Measurements from ENCODE around the gene CTH.

DNA sequence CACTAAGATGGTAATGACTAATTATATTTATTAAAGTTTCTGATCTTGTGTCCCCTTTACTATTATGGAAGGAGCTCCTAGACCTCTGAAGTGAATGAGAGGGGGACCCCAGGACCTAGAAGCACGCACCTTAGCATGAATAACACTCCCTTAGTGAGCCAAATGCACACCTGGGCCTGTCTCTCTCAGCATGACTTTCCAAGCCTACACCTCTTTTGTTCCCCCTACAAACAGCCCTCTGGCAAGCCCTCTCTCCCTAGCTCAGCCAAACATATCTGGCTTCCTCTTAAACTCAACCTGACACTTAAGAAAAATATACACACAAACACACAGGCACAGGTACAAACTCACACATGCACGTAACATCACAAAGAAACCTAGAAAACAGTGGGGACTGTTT is 7.3 kb upstream of the CTH start:
- TF ChIP-seq, protein P1, sequence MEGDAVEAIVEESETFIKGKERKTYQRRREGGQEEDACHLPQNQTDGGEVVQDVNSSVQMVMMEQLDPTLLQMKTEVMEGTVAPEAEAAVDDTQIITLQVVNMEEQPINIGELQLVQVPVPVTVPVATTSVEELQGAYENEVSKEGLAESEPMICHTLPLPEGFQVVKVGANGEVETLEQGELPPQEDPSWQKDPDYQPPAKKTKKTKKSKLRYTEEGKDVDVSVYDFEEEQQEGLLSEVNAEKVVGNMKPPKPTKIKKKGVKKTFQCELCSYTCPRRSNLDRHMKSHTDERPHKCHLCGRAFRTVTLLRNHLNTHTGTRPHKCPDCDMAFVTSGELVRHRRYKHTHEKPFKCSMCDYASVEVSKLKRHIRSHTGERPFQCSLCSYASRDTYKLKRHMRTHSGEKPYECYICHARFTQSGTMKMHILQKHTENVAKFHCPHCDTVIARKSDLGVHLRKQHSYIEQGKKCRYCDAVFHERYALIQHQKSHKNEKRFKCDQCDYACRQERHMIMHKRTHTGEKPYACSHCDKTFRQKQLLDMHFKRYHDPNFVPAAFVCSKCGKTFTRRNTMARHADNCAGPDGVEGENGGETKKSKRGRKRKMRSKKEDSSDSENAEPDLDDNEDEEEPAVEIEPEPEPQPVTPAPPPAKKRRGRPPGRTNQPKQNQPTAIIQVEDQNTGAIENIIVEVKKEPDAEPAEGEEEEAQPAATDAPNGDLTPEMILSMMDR (conservative IDR thresholded peaks at IDR 0.05; ENCODE audit: low read depth, low read length): no peak
- TF ChIP-seq RFX5 (IDR thresholded peaks at IDR 0.05; ENCODE audit: low read depth, low read length) (no peak), POLR2A (IDR thresholded peaks at IDR 0.05; ENCODE audit: low read depth, low read length) (no peak), CEBPB (IDR thresholded peaks at IDR 0.05; ENCODE audit: low read depth, low read length) (no peak), BHLHE40 (IDR thresholded peaks at IDR 0.05; ENCODE audit: low read depth, low read length) (no peak), MXI1 (IDR thresholded peaks at IDR 0.05; ENCODE audit: borderline replicate concordance, low read depth, low read length) (no peak), FOS (IDR thresholded peaks at IDR 0.05; ENCODE audit: low read depth, low read length) (no peak), NFE2L2 (IDR thresholded peaks at IDR 0.05; ENCODE audit: low read depth, low read length) (no peak), RCOR1 (IDR thresholded peaks at IDR 0.05; ENCODE audit: insufficient replicate concordance, low read length) (no peak), RAD21 (IDR thresholded peaks at IDR 0.05; ENCODE audit: low read length) (no peak), SMC3 (IDR thresholded peaks at IDR 0.05; ENCODE audit: low read depth, low read length) (no peak), MAZ (IDR thresholded peaks at IDR 0.05; ENCODE audit: borderline replicate concordance, low read depth, low read length) (no peak)
- TF ChIP-seq, protein P2, sequence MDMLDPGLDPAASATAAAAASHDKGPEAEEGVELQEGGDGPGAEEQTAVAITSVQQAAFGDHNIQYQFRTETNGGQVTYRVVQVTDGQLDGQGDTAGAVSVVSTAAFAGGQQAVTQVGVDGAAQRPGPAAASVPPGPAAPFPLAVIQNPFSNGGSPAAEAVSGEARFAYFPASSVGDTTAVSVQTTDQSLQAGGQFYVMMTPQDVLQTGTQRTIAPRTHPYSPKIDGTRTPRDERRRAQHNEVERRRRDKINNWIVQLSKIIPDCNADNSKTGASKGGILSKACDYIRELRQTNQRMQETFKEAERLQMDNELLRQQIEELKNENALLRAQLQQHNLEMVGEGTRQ (IDR thresholded peaks at IDR 0.05; ENCODE audit: low read depth, low read length): no peak
